HEK293T (cell line): ENCODE data around the gene SLC19A1.

Experiments
- ARNT ChIP-seq: fragments of 450-650 bp; IDR thresholded peaks from 2 replicates; pipeline ENCODE4 v1.6.1; 2017; ENCODE audit warnings: mild to moderate bottlenecking
- BHLHE40 ChIP-seq: fragments of 450-650 bp; IDR thresholded peaks from 2 replicates; pipeline ENCODE4 v1.6.1; 2016; ENCODE audit warnings: mild to moderate bottlenecking, moderate library complexity, borderline replicate concordance
- CTBP1 ChIP-seq: fragments of 450-650 bp; IDR thresholded peaks from 2 replicates; pipeline ENCODE4 v1.6.1; 2016; ENCODE audit warnings: borderline replicate concordance
- ELF4 ChIP-seq: fragments of 450-650 bp; IDR thresholded peaks from 2 replicates; pipeline ENCODE4 v1.6.1; 2017; ENCODE audit warnings: antibody characterized with exemption
- FOXA1 ChIP-seq: fragments of 450-650 bp; IDR thresholded peaks from 2 replicates; pipeline ENCODE4 v1.6.1; 2016; ENCODE audit warnings: mild to moderate bottlenecking
- FOXK2 ChIP-seq: fragments of 450-650 bp; IDR thresholded peaks from 2 replicates; pipeline ENCODE4 v1.6.1; 2016; ENCODE audit warnings: mild to moderate bottlenecking
- FOXM1 ChIP-seq: fragments of 450-650 bp; IDR thresholded peaks from 2 replicates; pipeline ENCODE4 v1.6.1; 2017; ENCODE audit warnings: mild to moderate bottlenecking, borderline replicate concordance
- HDGF ChIP-seq: fragments of 450-650 bp; IDR thresholded peaks from 2 replicates; pipeline ENCODE4 v1.6.1; 2017; ENCODE audit warnings: antibody characterized with exemption, borderline replicate concordance
- NFRKB ChIP-seq: fragments of 450-650 bp; IDR thresholded peaks from 2 replicates; pipeline ENCODE4 v1.6.1; 2016; ENCODE audit warnings: mild to moderate bottlenecking, moderate library complexity
- SP1 ChIP-seq: fragments of 450-650 bp; IDR thresholded peaks from 2 replicates; pipeline ENCODE4 v1.6.1; 2017
- SUZ12 ChIP-seq: fragments of 450-650 bp; IDR thresholded peaks from 2 replicates; pipeline ENCODE4 v1.6.1; 2016; ENCODE audit warnings: mild to moderate bottlenecking
- TARDBP ChIP-seq: fragments of 450-650 bp; IDR thresholded peaks from 2 replicates; pipeline ENCODE4 v1.6.1; 2016
- ZNF384 ChIP-seq: fragments of 450-650 bp; IDR thresholded peaks from 2 replicates; pipeline ENCODE4 v1.6.1; 2016
- TF ChIP-seq, protein P1 (sequence below): fragments of 450-650 bp; IDR thresholded peaks from 2 replicates; pipeline ENCODE4 v1.6.1; 2016

DNA sequence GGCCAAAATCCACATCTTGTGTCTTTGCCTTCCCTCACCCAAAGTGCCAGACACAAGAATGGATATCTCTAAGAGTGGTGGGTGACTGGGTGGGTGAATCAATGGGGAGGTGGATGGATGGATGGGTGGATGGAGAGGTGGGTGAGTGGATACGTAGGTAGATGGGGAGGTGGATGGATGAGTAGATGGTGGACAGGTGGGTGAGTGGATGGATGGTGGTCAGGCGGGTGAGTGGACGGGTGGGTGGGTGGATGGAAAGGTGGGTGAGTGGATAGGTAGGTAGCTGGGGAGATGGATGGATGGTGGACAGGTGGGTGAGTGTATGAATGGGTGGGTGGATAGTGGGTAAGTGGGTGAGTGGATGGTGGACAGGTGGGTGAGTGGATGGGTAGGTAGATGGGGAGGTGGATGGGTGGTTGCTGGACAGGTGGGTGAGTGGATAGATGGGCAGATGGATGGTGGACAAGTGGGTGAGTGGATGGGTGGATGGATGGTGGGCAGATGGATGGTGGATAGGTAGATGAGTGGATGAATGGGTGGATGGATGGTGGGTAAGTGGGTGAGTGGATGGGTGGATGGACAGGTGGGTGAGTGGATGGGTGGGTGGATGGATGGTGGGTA is 34.2 kb downstream of the SLC19A1 start:
- TF ChIP-seq ELF4 (no peak), FOXA1 (no peak), SUZ12 (no peak), SP1 (no peak), NFRKB (no peak), ZNF384 (no peak), HDGF (no peak), FOXK2 (no peak), BHLHE40 (no peak), FOXM1 (no peak), ARNT (no peak), TARDBP (peak; percentile 90), CTBP1 (no peak)
- TF ChIP-seq, protein P1, sequence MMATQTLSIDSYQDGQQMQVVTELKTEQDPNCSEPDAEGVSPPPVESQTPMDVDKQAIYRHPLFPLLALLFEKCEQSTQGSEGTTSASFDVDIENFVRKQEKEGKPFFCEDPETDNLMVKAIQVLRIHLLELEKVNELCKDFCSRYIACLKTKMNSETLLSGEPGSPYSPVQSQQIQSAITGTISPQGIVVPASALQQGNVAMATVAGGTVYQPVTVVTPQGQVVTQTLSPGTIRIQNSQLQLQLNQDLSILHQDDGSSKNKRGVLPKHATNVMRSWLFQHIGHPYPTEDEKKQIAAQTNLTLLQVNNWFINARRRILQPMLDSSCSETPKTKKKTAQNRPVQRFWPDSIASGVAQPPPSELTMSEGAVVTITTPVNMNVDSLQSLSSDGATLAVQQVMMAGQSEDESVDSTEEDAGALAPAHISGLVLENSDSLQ, result no peak
